Hepatocyte (in vitro differentiated cells): ENCODE measurements around the gene NEK4.

ENCODE experiments used
- CTCF ChIP-seq: fragments of 200-600 bp; sonication (generic); IDR thresholded peaks from 2 replicates; pipeline ENCODE4 v1.5.1; 2016; ENCODE audit warnings: antibody characterized with exemption, mild to moderate bottlenecking; ENCODE audit not compliant: poor library complexity
- EZH2 ChIP-seq: fragments of 200-600 bp; sonication (generic); IDR thresholded peaks from 2 replicates; pipeline ENCODE4 v1.6.1; 2016; ENCODE audit warnings: antibody characterized with exemption, mild to moderate bottlenecking, borderline replicate concordance
- EZH2phosphoT487 ChIP-seq: fragments of 200-600 bp; sonication (generic); IDR thresholded peaks from one replicate; pipeline ENCODE4 v1.6.1; 2018; ENCODE audit warnings: antibody characterized with exemption, mild to moderate bottlenecking, low read depth, moderate library complexity; ENCODE audit not compliant: unreplicated experiment, severe bottlenecking

DNA sequence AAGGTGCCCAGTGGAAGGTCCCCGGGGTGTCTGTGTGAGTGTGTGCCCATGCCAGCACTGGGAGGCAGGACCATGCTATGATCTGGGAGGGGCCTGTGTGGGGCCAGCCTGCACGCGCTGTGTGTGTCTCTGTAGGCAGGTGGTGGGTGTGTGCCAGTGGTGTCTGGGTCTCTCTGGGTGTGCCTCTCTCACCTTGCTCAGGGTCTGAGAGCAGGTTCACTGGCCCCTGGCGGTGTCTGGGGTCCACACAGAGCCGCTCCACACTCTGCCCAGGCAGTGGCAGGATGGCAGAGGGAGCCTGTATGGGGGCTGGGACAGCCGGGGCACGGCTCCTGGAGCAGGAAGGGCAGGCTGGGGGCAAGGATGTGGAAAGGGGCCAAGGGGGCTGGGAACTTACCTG is 47.1 kb upstream of the NEK4 start:
- no peak for TF ChIP-seq CTCF
- no peak for TF ChIP-seq EZH2
- no peak for TF ChIP-seq EZH2phosphoT487
